Omental fat pad (tissue), 4 donors: Measurements from ENCODE around the gene BCR. TPM values are rescaled to one million over a fixed set of nuclear protein-coding genes. Genes with fewer than 3 reads are reported as not detected.

Experiments
- ATAC-seq: fragments of 150-250 bp; one replicate; pipeline ENCODE4 v1.9.1; 2016; ENCODE audit warnings: mild to moderate bottlenecking, moderate library complexity; ENCODE audit not compliant: low FRiP score
- DNase-seq: peaks from one replicate; pipeline ENCODE4 v3.0.0-alpha.2; 2019; ENCODE audit warnings: low spot score
- CTCF ChIP-seq, 3 donors: fragments of 450-650 bp; IDR thresholded peaks; one replicate each; pipeline ENCODE4 v1.5.1; 2016 to 2017; ENCODE audit warnings: antibody characterized with exemption in 3 of 3, mild to moderate bottlenecking in 3 of 3, moderate library complexity in 2 of 3
- total RNA-seq, 4 donors: library from RNA; depleted of rRNA; stranded (reverse); fragments of >200 nt; gene quantifications; one replicate each; pipeline ENCODE4 v1.1.0, GENCODE V29; 2016

The BCR gene
- total RNA-seq, 4 donors from 2014 or later, result 34.8 to 128 (median 51.4) TPM

DNA sequence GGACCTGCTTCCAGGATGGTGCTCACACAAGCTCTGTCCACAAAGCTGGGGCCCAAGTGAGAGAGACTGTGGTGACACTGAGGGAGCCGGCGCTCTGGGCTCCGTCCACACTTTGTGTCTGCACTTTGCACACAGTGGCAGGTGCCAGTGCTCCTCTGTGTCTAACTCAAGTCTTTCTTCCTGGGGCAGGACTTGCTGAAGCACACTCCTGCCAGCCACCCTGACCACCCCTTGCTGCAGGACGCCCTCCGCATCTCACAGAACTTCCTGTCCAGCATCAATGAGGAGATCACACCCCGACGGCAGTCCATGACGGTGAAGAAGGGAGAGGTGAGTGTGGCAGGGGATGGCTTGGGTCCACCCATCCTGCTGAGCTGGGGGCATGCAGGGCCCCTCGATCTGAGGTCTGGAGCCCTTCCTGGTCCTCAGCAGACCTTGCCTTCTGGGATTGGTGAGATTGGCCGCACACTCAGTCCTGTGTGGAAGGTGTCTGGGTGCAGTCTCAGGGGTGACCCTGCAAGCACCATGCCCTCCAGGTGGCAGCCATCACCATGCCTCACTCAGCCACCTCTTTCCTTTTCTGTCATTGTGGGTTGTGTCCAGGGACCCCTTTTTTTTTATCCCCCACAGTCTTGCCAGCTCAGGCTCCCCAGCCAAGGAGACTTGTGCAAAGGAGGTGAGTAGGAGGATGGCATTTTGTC, 93.3 kb downstream of the BCR start:
- no peak for TF ChIP-seq CTCF (IDR thresholded peaks at IDR 0.05)
- DNase-seq, result no peak
- no peak for ATAC-seq

DNA sequence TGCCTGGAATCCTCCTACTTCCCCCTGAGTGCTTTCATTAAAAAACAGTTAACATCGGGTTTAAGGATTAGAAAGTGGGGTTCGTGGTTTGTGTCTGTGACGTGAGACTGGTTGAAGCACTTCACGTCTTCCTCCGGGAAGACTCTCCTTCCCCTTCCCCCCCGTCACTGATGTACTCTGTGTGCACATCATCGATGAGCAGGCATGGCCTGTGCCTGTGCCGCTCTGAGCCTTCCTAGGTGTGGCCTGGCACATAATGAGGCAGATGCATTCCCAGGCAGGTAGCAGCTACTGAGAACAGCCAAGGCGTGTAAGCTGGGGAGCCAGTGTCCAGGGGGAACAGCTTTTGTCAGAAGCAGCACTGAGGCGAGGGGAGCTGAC, 93.8 kb downstream of the BCR start:
- no peak for TF ChIP-seq CTCF (IDR thresholded peaks at IDR 0.05)
- DNase-seq (no peak), ATAC-seq (no peak)

GRCh38 chr22:23274891-23275694, 94.8 kb downstream of the BCR start:
- DNase-seq (no peak), ATAC-seq (no peak)
- no peak for TF ChIP-seq CTCF (IDR thresholded peaks at IDR 0.05)

DNA sequence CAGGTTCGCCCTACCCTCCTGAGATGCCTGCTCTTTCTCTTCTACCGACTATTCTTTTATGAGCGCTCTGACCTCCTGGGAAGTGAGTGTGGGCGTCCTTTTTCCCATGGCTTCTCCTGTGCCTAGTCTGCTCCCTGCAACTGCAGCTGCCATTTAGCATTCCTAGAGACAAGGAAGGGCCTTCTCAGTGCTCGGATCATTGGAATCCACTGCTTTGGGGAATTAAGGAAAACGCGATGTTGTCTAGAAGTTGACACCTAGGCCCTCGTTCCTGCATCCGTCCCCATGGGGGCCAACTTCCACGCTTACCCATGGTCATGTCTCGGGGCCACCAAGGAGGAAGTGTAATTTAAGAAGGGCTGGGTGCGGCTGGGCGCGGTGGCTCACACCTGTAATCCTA, 95.4 kb downstream of the BCR start:
- TF ChIP-seq CTCF (IDR thresholded peaks at IDR 0.05), result no peak
- DNase-seq (no peak), ATAC-seq (no peak)

DNA sequence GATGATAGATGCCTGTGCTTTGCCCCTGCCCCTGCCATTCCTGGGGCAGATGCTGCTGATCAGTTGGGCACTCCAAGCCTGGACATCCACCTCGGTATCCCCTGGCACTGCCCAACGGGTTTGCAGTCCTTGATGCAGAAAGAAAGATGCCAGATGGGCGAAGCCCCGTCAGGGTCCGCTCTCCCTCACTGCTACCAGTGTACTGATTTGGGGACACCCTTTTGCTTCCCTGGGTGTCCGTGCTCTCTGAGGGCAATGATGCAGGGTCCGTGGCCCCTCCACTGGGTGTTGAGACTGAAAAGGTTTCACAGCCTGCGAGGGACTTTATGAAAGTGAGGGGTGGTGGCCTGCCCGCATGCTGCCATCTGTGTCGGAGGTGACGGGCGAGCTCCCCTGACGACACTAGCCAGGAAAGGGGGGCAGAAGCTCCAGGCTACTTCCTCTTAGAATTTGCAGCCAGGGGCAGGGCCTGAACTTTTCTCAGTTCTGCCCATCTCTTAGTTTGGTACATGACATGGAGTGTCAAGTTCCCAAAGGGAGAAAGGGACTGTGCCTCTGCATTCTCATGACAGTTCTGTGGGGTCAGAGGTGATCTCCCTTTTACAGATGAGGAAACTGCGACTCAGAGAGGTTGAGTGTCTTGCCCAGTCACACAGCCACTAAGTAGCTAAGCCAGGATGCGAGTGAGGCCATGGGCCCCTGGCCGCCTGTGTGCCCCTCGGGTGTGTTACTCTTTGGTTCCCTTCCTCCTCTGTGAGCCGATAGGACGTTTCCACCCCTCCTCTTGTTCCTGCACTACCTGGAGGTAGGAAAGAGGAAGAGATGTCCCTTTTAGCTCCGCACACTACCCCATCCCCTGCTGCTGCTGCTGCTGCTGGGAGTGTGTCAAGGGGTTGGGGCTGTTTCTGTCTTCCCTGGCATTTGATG, 96.6 kb downstream of the BCR start:
- no peak for ATAC-seq
- no peak for DNase-seq
- TF ChIP-seq CTCF (IDR thresholded peaks at IDR 0.05), result no peak

DNA sequence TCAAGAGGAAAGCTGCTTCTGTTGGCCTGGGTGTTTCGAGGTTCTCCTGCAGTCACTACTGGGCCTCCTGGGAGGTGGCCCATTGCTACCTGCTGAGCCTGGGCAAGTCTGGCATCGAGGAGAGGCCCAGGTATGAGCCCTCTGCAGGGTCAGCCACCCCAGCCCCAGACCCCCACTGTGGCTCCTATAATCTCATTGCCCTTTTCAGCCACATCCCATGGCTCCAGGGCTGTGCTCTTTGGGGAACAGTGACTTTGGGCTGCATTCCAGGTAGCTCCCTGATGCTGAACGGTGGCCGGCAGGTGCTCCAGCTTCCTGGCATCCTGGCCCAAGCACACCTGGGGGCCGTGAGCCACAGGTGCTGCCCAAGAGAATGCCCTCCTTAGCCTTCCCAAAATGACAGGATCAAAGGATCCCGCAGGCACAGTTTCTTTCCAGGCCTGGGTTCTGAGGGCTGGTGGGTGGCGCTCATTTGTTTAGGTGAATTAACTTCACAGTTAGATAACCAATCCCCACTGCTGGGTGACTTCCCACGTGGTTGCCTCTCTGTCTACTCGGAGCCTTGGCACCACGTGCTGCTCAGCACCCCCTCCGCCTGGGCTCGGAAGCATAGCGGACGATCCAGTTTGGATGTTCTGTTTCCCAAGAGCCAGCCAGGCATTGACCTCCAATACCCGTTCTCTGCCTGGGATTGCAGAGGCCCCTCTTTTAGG, 97.4 kb downstream of the BCR start:
- TF ChIP-seq CTCF (IDR thresholded peaks at IDR 0.05), result no peak
- DNase-seq (no peak), ATAC-seq (no peak)
